BE2C (cell line): ENCODE data around the gene JAZF1.

ENCODE experiments used
- DNase-seq: peaks from one replicate; pipeline ENCODE4 v3.0.0-alpha.2; 2020
- H3K27me3 ChIP-seq: fragments of 250-450 bp; sonication (Bioruptor Pico); 2 replicates; pipeline ENCODE4 v1.5.1; 2020; ENCODE audit warnings: mild to moderate bottlenecking
- H3K36me3 ChIP-seq: fragments of 250-450 bp; sonication (Bioruptor Pico); 2 replicates; pipeline ENCODE4 v1.5.1; 2020; ENCODE audit warnings: mild to moderate bottlenecking
- H3K4me1 ChIP-seq: fragments of 250-450 bp; sonication (Bioruptor Pico); 2 replicates; pipeline ENCODE4 v1.5.1; 2020
- H3K4me3 ChIP-seq: 2 replicates; pipeline ENCODE4 v1.5.1; 2011; ENCODE audit warnings: low read depth, low read length
- H3K9me3 ChIP-seq: fragments of 250-450 bp; sonication (Bioruptor Pico); 2 replicates; pipeline ENCODE4 v1.5.1; 2020
- CTCF ChIP-seq: IDR thresholded peaks from 2 replicates; pipeline ENCODE4 v1.5.1; 2012; ENCODE audit warnings: mild to moderate bottlenecking, low read depth, low read length

The JAZF1 gene

GRCh38 chr7:27883696-27884095 is 296.9 kb downstream of the JAZF1 start:
- DNase-seq: no peak
- peaks cover 11% of the 10 kb centered on the region; the same call in 1 of the 2 replicates for H3K36me3 ChIP-seq
- TF ChIP-seq CTCF: no peak
- H3K9me3 ChIP-seq: no peaks in the 10 kb centered on the region; the same call in 1 of the 2 replicates
- no peak overlapping the region for H3K4me3 ChIP-seq
- no peaks in the 10 kb centered on the region for H3K27me3 ChIP-seq
- H3K4me1 ChIP-seq: no peaks in the 10 kb centered on the region

- Histone ChIP-seq H3K27me3 (no peaks in the 10 kb centered on the region), H3K4me1 (peaks cover 6% of the 10 kb centered on the region; the same call in 1 of the 2 replicates), H3K36me3 (no peaks in the 10 kb centered on the region), H3K9me3 (no peaks in the 10 kb centered on the region), H3K4me3 (no peak overlapping the region)
- DNase-seq: no peak
- TF ChIP-seq CTCF: no peak
These were observed 303.8 kb downstream of the JAZF1 start for GRCh38 chr7:27876756-27877155.

DNA sequence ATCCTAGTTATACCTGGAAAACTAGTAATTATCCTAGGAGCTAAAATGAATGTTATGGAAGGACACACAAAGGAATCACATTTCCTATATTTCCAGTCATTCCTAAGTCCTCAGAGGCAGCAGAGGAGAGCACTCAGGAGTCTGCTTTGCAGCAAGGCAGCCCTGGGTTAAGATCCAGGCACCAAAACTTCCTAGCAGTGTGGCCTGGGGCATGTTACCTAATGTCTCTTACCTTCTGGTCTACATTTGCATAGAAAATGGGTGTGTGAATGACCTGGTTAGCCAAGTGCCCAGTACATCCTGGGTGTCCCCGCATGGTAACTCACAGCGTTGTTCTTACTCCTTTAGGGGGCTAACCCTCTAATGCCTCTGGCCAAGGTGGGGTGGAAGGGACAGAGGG is 304.8 kb downstream of the JAZF1 start:
- Histone ChIP-seq H3K4me1 (peaks cover 6% of the 10 kb centered on the region; the same call in 1 of the 2 replicates), H3K36me3 (no peaks in the 10 kb centered on the region), H3K27me3 (no peaks in the 10 kb centered on the region), H3K4me3 (no peak overlapping the region), H3K9me3 (no peaks in the 10 kb centered on the region)
- DNase-seq: no peak
- TF ChIP-seq CTCF: no peak

GRCh38 chr7:27875061-27875460 is 305.5 kb downstream of the JAZF1 start:
- no peak for DNase-seq
- Histone ChIP-seq H3K4me1 (peaks cover 6% of the 10 kb centered on the region; the same call in 1 of the 2 replicates), H3K9me3 (no peaks in the 10 kb centered on the region), H3K36me3 (no peaks in the 10 kb centered on the region), H3K27me3 (no peaks in the 10 kb centered on the region), H3K4me3 (no peak overlapping the region)
- no peak for TF ChIP-seq CTCF

- no peak for DNase-seq
- H3K4me3 ChIP-seq: no peak overlapping the region
- no peaks in the 10 kb centered on the region for H3K9me3 ChIP-seq
- no peaks in the 10 kb centered on the region for H3K27me3 ChIP-seq
- H3K4me1 ChIP-seq: peaks cover 6% of the 10 kb centered on the region; the same call in 1 of the 2 replicates
- no peak for TF ChIP-seq CTCF
- H3K36me3 ChIP-seq: no peaks in the 10 kb centered on the region
These were observed 306.3 kb downstream of the JAZF1 start for GRCh38 chr7:27873981-27874957.
